SKM-1 treated with dmso at 0.1 percent for 144 hours (cell line): ENCODE data around the gene JAK1.
"Not testable (repeated sequence)": the region's sequence is repeated elsewhere in the genome, so short reads cannot be mapped to it uniquely, and the experiment has no call there.

Source experiments
- DNase-seq: peaks from one replicate; lab custom pipeline; 2025; ENCODE audit not compliant: unreplicated experiment; lab: John Stamatoyannopoulos, UW

JAK1 gene

DNA sequence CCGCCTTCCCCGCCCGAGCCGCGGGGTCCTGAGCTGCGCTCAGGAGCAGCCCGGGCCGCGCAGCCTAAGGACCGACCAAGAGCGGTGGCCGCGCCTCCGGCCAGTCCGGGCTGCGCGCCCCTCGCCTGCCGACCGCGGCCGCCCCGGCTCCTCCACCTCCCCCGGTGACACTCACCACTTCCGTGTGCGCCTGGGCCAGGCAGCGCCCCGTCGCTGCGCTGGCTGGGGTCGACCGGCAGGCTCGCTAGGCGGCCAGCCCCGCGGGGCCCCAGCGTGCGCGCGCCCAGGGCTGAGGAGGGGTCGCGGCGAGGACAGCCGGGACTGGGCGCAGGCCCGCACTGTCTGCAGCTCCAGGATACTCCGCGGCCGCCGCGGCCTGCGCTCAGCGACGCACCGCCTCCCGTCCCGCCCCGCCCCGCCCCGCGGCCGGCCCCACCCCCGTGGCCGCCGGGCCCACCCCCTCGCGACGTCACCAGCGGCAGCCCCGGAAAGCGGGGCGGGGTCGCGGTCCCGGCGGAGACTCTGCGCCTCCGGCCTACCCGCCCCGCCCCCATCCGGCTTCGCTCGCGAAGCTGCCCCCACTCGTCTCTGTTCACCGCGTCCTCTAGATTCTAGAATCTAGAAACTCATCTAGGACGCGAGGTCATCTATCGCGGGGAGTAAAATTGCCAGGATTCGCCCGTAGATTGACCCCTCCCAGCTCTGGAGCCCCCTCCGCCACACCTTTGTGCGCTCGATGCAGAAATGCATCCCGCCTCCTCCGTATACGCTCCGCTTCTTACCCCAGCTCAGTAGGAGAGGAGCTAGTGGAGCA lies at the start of gene JAK1:
Gene JAK1 (minus strand): TSS at position 392 of the 814 bp plus-strand sequence. CDS start 80,285 bp downstream, outside the sequence.
- DNase-seq = peak; percentile 84

DNA sequence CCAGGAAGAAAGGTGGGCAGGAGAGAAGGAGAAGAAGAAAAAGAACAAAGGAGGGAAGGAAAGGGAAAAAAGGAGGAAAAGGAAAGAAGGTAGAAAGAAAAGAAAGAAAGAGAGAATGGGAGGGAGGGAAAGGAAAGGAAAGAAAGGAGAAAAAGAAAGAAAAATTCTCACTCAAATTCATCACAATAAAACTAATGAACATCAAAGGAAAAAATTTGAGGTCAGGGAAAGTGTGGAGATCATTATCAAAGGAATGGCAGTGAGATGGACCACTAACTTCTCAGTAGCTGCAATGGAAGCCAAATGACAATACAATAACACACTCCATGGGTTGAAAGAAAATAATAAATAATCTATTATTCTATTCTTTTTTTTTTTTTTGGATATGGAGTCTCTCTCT lies 48.0 kb upstream of the JAK1 start:
- DNase-seq = no peak

DNA sequence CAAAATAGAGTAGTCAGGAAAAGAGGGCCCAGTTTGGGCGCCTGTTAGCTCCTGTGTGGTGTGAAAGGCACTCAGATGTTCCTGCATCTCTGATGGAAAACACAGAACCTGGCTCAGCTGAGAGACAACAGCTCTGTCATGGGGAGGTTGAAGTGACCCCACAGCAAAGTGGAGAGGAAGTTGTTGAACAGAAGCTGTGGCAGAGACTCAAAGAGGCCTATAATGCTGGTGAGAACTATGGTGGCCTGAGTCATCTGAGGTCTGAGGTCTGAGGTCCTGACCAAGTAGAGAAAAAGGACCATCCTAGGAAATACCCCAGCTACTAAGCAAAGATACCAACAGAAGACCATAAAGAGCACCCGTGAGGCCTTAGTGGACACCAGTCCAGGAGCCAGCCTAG lies 45.6 kb upstream of the JAK1 start:
- DNase-seq = peak; percentile 28

DNA sequence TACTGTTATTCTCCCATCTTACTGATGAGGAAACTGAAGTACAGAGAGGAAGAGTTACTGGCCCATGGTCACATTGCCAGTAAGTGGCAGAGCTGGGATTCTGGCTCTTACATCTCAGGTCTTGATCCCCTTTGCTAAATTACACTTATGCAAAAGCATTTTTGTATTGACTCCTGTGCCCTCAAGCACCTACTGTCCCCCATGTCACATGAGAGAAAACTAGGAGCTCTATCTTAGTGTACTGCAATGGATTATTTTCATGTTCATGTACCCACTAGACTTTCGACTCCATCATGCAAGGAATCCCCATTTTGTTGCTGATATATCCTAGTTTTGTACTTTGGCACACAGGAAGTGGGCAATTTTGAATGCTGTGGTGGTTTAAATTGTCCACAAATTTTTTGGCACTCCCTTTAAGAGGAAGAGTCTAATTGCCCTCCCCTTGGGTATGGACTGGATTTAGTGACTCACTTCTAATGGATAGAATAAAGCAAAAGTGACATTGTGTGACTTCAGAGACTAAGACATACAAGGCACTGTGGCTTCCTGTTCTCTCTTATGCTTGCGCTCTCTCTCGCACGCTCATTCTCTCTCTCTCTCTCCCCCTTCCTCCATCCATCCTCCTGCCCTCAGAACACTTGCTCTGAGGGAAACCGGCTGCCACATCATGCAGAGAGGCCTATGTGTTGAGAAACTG lies 43.5 kb upstream of the JAK1 start:
- DNase-seq = no peak

DNA sequence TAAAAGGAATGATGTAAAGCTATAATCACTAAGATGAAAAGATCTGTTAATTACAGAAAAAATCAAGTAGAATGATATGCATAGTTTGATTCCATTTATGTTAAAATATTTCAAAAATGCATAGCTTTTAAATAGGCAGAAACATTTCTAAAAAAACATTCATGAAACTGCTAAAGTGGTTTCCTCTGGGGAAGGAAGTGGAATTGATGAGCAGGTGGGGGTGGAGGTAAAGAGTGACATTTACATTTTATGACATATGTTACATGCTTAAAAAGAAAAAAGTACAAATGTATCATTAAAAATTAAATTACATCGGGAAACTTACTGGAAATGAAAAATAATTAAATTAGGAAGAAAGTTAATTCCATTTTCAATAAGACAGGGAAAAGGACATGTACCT lies 42.8 kb upstream of the JAK1 start:
- DNase-seq = no peak

DNA sequence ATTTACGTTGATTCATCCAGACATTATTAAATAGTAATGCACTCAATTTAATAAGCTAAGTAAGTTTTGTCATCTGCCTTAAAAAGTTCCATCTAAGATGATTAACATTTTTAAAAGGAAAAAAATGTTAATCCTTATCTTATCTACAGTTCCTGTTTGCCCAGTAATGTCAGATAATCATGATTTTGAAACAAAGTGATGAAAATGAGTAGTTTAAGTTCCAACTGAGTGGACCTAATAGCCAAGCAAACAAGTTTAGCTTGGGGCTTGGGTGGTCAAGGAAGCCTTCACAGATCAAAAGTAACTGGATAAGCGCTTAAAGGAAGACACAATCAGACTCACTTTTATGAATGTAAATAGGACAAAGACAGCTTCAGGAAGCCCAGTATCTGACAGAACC lies 40.5 kb upstream of the JAK1 start:
- no peak for DNase-seq

DNA sequence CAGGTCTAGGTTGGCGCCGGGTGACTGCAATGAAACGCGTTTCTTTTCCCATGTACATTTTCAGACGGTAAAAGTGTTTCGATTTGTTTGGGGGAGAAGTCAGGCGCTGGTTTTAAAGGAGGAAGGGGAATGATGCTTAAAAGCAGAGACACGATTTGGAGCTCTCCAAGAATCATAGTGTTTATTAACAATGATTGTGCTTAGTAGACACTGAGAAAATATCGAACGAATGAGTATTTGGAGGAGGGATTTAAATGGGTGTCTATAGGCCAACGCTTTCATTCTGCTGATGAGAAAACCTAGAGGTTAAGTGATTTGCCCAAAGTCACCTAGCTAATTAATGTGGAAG lies 36.9 kb upstream of the JAK1 start:
- no peak for DNase-seq

DNA sequence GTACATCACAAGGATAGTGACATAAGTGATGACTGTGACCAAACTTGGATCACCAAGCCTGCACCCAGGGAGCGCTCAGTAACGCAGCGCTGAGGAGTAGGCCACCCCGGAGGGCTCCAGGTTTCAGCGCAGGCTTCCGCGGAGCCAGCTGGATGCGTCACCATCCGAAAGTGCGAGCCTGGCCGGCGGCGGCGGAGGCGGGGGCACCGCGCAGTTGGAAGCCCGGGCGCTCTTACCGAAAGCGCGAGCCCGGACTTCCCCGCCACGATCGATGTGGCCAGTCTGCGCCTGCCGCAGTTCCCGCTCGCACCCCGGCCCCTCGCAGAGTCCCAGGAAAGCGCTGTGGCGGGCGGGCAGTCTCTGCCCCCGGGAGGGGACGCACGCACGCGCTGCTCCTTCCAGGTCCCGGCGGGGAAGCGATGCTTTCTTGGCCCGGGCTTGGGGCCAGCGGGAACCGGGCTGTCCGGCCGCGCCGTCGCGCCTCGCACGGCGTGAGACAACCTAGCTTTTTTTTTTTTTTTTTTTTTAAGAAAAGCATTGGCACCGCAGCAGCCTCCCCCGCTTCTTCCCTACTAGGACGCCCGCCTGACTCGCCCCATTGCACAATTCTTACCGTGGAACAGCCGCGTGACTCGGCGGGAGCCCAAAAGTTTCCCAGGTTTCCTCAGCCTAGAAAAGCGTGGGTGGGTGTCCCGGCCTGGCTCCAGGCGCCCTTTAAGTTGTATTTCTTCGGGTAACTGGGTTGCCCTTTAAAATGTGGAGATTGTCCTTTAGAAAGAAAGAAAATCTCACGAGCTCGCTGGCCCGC lies 36.4 kb upstream of the JAK1 start:
- peak; percentile 37 for DNase-seq

DNA sequence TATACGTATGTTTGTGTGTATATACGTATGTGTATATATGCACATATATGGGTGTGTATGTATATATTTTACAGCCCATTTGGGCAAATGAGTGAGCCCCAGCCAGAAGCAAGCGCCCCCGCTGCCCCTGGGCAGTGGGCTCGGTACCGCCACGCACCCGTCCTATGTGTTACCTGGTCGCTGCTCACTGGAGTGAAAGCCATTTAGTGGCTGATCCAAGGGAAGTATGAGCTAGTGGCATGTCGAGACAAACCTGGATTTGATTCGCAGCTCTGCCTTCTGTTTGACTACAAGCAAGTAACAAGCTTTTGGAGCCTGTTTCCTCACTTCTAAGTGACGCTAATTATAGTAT lies 35.8 kb upstream of the JAK1 start:
- no peak for DNase-seq

DNA sequence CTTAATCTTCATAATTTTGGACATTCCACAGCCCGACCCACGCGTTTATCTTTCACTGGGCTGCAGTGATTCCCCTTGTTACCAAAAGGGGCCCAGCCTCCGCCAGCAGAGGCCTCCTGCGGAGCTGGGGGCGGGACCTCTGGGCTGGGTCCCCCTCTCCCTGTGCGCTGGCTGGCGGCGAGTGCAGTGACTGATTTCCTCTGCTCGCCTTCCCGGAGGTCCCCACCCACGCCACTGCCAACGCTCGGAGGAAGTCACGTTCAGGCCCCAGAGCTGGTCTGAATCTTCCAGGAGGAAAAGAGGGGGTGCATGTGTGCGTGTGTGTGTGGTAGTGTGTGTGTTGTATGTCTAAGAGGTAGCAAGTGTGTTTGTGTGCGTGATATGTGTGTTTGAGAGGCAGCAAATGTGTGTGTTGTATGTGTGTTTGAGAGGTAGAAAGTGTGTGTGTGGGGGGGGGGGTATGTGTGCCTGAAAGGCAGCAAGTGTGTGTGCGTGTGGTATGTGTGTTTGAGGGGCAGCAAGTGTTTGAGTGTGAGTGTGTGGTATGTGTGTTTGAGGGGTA lies 35.0 kb upstream of the JAK1 start:
- no peak for DNase-seq

DNA sequence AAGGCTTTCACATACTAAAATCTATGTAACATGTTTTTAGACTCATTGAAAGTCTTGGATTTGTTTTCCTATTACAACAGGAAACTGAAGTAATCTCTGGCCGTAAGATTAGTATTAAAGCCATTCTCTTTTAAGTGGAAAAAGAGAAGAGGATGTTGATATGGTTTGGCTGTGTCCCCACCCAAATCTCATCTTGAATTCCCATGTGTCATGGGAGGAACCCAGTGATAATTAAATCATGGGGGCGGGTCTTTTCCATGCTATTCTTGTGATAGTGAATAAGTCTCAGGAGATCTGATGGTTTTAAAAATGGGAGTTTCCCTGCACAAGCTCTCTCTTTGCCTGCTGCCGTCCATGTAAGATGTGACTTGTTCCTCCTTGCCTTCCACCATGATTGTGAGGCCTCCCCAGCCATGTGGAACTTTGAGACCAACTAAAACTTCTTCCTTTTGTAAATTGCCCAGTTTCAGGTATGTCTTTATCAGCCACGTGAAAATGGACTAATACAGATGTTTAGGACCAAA lies 32.1 kb upstream of the JAK1 start:
- not testable (repeated sequence) for DNase-seq

DNA sequence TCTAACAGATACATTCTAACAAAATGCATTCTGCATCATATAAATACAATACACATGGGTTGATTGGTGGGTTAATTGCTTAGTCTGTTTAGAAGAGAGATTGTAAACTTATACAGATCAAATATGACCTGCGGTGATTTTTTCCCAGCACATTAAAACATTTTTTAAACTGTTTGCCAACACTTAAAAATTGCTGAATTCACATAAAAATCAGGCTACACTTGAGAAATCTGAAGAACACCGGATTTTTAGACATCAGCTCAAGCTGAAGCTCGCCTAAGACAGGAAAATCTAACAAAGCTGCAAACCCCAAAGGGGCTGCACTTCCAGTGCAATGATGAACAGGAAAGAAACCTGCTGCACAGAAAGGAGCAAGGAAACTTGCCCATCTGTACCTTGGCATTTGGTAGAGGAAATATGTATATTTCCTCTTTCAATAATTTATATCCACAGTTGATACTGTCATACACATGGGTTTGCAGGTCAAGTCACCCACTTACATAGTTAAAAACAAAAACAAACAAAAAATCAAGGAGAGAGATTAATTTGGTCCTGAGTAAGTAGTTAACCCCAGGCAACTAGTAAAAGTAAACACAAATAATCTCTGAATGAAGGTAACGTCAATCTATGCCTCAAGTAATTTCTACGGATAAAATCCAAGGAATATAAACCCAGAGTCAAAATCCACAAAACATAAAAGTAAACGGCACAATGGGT lies 30.4 kb upstream of the JAK1 start:
- no peak for DNase-seq

DNA sequence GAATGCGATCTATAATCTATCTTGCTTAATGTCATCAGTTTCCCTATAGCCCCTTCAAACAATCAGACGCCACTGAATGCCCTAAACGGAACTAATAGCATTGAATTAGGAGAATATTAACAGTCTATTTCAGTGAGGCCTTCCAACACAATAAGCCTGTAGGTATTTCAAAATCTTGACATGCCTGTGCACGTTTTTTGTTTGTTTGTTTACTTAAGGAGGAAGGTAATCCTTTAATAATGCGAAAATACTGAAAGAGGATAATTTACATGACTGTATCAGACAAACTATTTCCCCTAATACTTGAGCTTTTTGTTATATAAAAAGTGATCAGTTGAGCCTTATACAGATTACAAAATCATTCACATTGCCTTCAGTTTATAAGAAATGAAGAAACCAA lies 29.0 kb upstream of the JAK1 start:
- no peak for DNase-seq

DNA sequence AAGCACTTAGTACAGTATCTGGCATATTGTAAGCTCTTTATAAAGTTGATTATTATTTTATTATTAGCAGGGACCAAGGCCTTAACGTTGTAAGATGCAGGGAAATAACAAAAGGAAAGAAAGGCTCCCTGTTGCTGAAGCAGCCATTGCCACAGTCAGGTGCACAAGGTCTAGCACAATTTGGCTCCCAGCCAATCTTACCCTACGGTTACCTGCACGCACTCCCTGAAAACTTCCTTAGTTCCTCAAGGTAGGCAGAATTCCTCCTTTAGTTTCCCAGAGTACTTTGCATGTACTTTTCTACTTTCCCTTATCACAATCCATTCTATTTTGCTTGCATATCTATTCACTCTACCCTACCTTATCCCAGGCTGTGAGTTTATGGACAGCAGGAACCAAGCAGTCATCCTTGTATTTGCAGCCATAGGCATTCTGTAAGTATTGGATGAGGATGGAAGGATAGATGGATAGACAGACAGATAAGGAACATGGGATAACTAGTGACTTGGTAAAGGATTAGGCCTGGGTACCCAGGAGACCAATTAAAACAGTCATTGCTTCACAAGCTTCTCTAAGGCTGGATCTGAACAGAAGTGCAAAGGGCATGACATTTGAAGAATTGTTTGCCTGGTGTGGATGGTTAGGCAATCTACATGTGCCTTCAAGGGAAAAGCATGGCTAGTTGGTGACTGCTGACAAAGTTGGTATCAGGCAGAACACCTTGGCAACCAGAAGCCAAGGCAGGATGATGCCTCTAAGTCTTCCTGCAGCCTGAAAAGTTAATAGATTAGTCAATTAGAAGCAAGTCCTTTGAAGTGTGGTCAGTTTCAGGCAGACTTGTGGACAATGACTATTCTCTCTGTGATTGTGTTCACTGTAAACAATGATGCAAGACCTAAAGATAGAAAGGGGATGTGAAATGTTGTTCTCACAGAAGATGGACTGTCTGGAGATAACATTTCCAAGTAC lies 20.8 kb upstream of the JAK1 start:
- peak; percentile 73 for DNase-seq

DNA sequence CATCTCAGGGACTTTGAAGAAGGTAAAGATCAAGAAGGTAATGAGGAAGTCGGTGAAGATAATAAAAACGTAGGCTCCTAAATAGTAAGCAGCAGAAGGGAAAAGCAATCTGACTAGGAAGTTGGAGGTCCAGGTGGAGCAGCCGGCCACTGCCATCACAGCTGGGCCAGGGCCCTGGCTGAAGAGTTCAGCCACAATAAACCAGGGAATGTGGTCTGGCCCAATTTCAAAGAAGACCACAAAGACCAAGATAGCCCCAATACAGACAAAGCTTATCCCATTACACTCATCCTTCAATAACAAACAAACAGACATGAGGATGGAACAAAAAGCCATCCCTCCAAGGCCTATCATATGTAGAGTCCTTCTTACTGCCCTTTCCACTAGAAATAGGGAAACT lies 18.4 kb upstream of the JAK1 start:
- DNase-seq = no peak

DNA sequence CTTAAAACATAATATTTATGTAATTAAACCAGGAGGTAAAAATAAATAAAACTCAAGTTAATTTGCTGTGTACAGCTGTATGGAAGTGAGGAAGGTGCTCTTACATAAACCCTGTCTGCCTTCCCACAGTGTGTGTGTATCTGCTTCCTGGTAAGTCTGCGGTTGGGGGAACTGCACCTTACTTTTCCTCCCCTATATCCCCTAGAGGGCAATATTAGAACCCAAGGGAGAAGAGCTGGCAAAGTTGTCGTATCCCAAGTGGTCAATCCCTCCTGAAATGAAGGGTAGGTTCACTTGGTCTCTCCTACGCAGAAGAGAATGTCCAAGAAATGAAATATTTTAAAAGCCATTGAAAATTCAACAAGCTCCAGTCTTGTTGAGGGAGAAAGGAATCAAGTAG lies 17.8 kb upstream of the JAK1 start:
- DNase-seq = peak; percentile 42

DNA sequence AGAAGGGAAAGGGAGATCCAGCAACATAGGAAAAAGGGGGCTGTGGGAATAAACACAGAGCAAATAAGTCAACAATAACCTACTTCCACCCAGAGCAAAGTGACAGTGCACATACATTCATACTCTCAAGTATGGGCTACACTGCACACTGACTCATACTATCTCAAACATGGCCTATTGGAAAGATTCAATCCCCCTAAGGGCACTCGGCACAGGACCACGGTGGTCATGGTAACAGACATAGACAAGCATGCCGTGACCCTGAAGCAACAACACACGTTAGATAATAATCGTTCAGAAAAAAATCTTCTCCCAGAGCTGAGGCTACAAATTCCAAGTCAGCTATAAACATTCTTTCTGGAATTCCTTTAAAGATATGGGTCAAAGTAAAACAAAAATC lies 16.8 kb upstream of the JAK1 start:
- no peak for DNase-seq

DNA sequence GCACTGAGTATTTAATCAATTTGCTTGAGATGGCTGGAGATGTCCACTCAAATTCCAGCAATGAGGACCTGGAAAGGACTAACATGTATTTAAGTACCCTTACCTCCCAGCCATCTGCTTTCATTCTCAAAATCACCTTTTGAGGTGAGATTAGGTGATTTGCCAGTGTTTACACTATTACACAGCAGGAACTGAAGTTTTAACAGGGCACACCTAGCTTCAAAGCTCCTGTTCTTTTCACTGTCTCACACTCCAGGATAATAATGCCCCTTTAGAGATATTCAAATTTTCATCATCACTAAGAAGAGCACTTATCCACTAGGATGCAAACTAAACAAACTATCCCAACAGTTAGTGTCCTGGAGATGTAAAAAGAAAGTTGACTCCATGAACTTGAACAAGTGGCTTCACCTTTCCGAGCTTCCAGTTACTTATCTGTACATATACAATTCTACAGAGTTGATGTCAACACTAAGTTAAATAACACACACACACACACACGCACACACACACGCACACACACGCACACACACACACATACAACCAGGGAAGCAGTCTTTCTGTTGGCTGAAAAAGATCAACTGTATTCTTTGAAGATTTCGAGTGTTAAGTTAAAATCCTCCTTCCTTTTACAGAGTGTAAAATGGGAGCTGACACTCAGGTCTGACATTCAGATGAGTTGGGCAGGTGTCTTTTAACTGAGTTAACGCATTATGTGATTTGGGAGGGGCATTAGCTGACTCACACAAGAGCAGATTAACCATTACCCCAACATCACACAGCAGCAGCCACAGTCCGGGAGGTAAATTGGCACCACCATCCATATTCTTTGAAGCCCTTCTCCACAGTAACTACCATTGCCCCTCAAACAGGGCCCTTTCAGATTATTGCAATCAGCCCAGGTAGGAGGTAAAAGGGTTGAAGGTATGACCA lies 15.5 kb upstream of the JAK1 start:
- no peak for DNase-seq
